ENCODE measurements around the gene OR52E2. TPM values are rescaled to one million over a fixed set of nuclear protein-coding genes. Genes with fewer than 3 reads are reported as not detected.

Gene OR52E2
- total RNA-seq, 1 donor from 2014 or later, result not detected

- peaks cover 4% of the 10 kb centered on the region for H3K27me3 Mint-ChIP-seq (ENCODE audit: unreplicated experiment)
- TF ChIP-seq CTCF (IDR thresholded peaks at IDR 0.05), result no peak
- no peak overlapping the region for H3K27ac Mint-ChIP-seq (ENCODE audit: unreplicated experiment)
- no peaks in the 10 kb centered on the region for H3K4me1 Mint-ChIP-seq (ENCODE audit: unreplicated experiment)
- no peaks in the 10 kb centered on the region for H3K36me3 Mint-ChIP-seq (ENCODE audit: unreplicated experiment)
- no peak for DNase-seq (ENCODE audit: extremely low spot score, unreplicated experiment)
- H3K4me3 Mint-ChIP-seq (ENCODE audit: unreplicated experiment), result no peak overlapping the region
- H3K9me3 Mint-ChIP-seq (ENCODE audit: unreplicated experiment), result no peaks in the 10 kb centered on the region
Observed at GRCh38 chr11:5043380-5043779, 16.0 kb downstream of the OR52E2 start.

GRCh38 chr11:5042091-5042490 is 17.3 kb downstream of the OR52E2 start:
- DNase-seq (ENCODE audit: extremely low spot score, unreplicated experiment), result no peak
- Mint-ChIP-seq H3K27me3 (ENCODE audit: unreplicated experiment) (peaks cover 4% of the 10 kb centered on the region), H3K9me3 (ENCODE audit: unreplicated experiment) (no peaks in the 10 kb centered on the region), H3K4me3 (ENCODE audit: unreplicated experiment) (no peak overlapping the region), H3K27ac (ENCODE audit: unreplicated experiment) (no peak overlapping the region), H3K36me3 (ENCODE audit: unreplicated experiment) (no peaks in the 10 kb centered on the region), H3K4me1 (ENCODE audit: unreplicated experiment) (no peaks in the 10 kb centered on the region)
- TF ChIP-seq CTCF (IDR thresholded peaks at IDR 0.05), result no peak

- Mint-ChIP-seq H3K36me3 (ENCODE audit: unreplicated experiment) (no peaks in the 10 kb centered on the region), H3K4me1 (ENCODE audit: unreplicated experiment) (no peaks in the 10 kb centered on the region), H3K4me3 (ENCODE audit: unreplicated experiment) (no peak overlapping the region), H3K27ac (ENCODE audit: unreplicated experiment) (no peak overlapping the region), H3K27me3 (ENCODE audit: unreplicated experiment) (peaks cover 4% of the 10 kb centered on the region), H3K9me3 (ENCODE audit: unreplicated experiment) (no peaks in the 10 kb centered on the region)
- TF ChIP-seq CTCF (IDR thresholded peaks at IDR 0.05), result no peak
- DNase-seq (ENCODE audit: extremely low spot score, unreplicated experiment), result no peak
Observed at GRCh38 chr11:5040876-5041275, 18.6 kb downstream of the OR52E2 start.

- H3K27me3 Mint-ChIP-seq (ENCODE audit: unreplicated experiment), result no peaks in the 10 kb centered on the region
- no peak overlapping the region for H3K4me3 Mint-ChIP-seq (ENCODE audit: unreplicated experiment)
- H3K36me3 Mint-ChIP-seq (ENCODE audit: unreplicated experiment), result no peaks in the 10 kb centered on the region
- H3K9me3 Mint-ChIP-seq (ENCODE audit: unreplicated experiment), result no peaks in the 10 kb centered on the region
- no peak overlapping the region for H3K27ac Mint-ChIP-seq (ENCODE audit: unreplicated experiment)
- DNase-seq (ENCODE audit: extremely low spot score, unreplicated experiment), result no peak
- TF ChIP-seq CTCF (IDR thresholded peaks at IDR 0.05), result no peak
- no peaks in the 10 kb centered on the region for H3K4me1 Mint-ChIP-seq (ENCODE audit: unreplicated experiment)
Observed at GRCh38 chr11:5038341-5038740, 21.1 kb downstream of the OR52E2 start.

- DNase-seq (ENCODE audit: extremely low spot score, unreplicated experiment), result no peak
- no peaks in the 10 kb centered on the region for H3K4me1 Mint-ChIP-seq (ENCODE audit: unreplicated experiment)
- no peaks in the 10 kb centered on the region for H3K36me3 Mint-ChIP-seq (ENCODE audit: unreplicated experiment)
- H3K9me3 Mint-ChIP-seq (ENCODE audit: unreplicated experiment), result no peaks in the 10 kb centered on the region
- no peak for TF ChIP-seq CTCF (IDR thresholded peaks at IDR 0.05)
- H3K4me3 Mint-ChIP-seq (ENCODE audit: unreplicated experiment), result no peak overlapping the region
- H3K27me3 Mint-ChIP-seq (ENCODE audit: unreplicated experiment), result no peaks in the 10 kb centered on the region
- H3K27ac Mint-ChIP-seq (ENCODE audit: unreplicated experiment), result no peak overlapping the region
Observed at GRCh38 chr11:5037926-5038325, 21.5 kb downstream of the OR52E2 start.

Data from osteocyte (in vitro differentiated cells).